GM12891 (cell line): Measurements from ENCODE around the gene EEIG1.

Experiments
- POLR2A ChIP-seq: IDR thresholded peaks from 2 replicates; pipeline ENCODE4 v1.6.1; 2011; ENCODE audit warnings: low read depth, low read length, control low read depth
- POLR2AphosphoS5 ChIP-seq: IDR thresholded peaks from 2 replicates; pipeline ENCODE4 v1.6.1; 2011; ENCODE audit warnings: low read depth, low read length, control low read depth

DNA sequence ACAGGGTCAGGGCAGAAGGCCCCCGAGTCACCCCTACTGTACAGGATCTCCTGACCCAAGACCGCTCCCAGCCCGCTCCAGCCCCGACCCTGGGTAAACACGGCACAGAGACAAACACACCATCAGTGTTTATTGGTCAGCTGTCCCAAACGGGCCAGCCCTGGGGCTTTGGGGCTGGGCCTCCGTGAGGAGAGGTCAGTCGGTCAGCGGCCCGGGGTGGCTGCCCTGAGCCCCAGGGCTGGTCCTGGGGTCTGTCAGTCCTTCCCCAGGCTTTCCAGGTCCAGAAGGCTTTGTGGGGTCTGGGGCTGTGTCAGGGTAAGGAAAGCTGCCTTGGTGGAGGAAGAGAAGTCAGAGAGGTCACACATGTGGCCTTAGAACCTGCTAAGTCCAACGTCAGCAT, 45.8 kb downstream of the EEIG1 start:
- TF ChIP-seq POLR2A (no peak), POLR2AphosphoS5 (no peak)
